Placental epithelial cell (primary cell): ENCODE measurements around the gene NAA25. TPM values are rescaled to one million over a fixed set of nuclear protein-coding genes. Genes with fewer than 3 reads are reported as not detected.

ENCODE experiments used
- small RNA-seq: library from RNA; depleted of rRNA; stranded (forward); fragments of <200 nt; gene quantifications from one replicate; pipeline ENCODE3, GENCODE V24; 2012
- total RNA-seq: library from RNA; depleted of rRNA; stranded (reverse); fragments of >200 nt; gene quantifications from 2 replicates; pipeline ENCODE4 v1.2.3, GENCODE V29; 2012

Gene NAA25
- 16.4 and 18.1 TPM in 2 replicates for total RNA-seq

GRCh38 chr12:112108202-112109079 is at the start of gene NAA25:
Gene NAA25, minus strand, starts transcription at chr12:112108783. Its CDS starts 10 bp downstream, at chr12:112108773.

GRCh38 chr12:112125250-112125999 is 16.8 kb upstream of the NAA25 start, which contains the start of gene TRAFD1:
Gene TRAFD1, plus strand, starts transcription at chr12:112125560. Its CDS starts 4,963 bp downstream, at chr12:112130523.

GRCh38 chr12:112012775-112013600 is 95.6 kb downstream of the NAA25 start, which contains the start of the genes ERP29 and TMEM116:
Gene ERP29, plus strand, starts transcription at chr12:112013426. Its CDS starts 40 bp downstream, at chr12:112013466.
Gene TMEM116, minus strand, starts transcription at chr12:112013165. Its CDS starts 7,895 bp downstream, at chr12:112005270.

Small RNAs within 50 kb of the gene (small RNA-seq; reads per million reads assigned to genes)
- gene AC004024.1: not detected
- gene MIR3657: 0.29 reads per million, percentile 5 among the genes with 10 or more reads in this experiment
- not detected for gene RF00019

Other genes with a start within 250 kb of the NAA25 start
- gene TMEM116, start 95.6 kb downstream of the NAA25 start, total RNA-seq: 3.8 and 9.0 TPM in 2 replicates
- gene ERP29, start 95.4 kb downstream of the NAA25 start, total RNA-seq: 34.1 and 64.4 TPM in 2 replicates
- 31.8 and 40.0 TPM in 2 replicates for gene TRAFD1, start 16.8 kb upstream of the NAA25 start, total RNA-seq